ENCODE data around the gene FKBP1B.

- TF ChIP-seq, protein P1, sequence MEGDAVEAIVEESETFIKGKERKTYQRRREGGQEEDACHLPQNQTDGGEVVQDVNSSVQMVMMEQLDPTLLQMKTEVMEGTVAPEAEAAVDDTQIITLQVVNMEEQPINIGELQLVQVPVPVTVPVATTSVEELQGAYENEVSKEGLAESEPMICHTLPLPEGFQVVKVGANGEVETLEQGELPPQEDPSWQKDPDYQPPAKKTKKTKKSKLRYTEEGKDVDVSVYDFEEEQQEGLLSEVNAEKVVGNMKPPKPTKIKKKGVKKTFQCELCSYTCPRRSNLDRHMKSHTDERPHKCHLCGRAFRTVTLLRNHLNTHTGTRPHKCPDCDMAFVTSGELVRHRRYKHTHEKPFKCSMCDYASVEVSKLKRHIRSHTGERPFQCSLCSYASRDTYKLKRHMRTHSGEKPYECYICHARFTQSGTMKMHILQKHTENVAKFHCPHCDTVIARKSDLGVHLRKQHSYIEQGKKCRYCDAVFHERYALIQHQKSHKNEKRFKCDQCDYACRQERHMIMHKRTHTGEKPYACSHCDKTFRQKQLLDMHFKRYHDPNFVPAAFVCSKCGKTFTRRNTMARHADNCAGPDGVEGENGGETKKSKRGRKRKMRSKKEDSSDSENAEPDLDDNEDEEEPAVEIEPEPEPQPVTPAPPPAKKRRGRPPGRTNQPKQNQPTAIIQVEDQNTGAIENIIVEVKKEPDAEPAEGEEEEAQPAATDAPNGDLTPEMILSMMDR (IDR thresholded peaks at IDR 0.05; ENCODE audit: insufficient read depth, low read length, poor library complexity, severe bottlenecking): no peak
- TF ChIP-seq EZH2phosphoT487 (conservative IDR thresholded peaks at IDR 0.05; ENCODE audit: low read length): no peak
Observed at GRCh38 chr2:24107336-24107735, 57.8 kb downstream of the FKBP1B start.
